GM12878 (cell line): ENCODE results near the gene ZNF668. TPM values are rescaled to one million over a fixed set of nuclear protein-coding genes. Genes with fewer than 3 reads are reported as not detected.
A peak's percentile ranks its signal among the peaks of the same experiment; 100 is the strongest.

Experiments
- BCLAF1 ChIP-seq: fragments of 450-650 bp; IDR thresholded peaks from 2 replicates; pipeline ENCODE4 v1.6.1; 2017; ENCODE audit warnings: antibody characterized with exemption, mild to moderate bottlenecking, moderate library complexity
- BRCA1 ChIP-seq: IDR thresholded peaks from 2 replicates; pipeline ENCODE4 v1.6.1; 2011; ENCODE audit warnings: low read depth, low read length, improper control_type of control experiment
- CEBPZ ChIP-seq: fragments of 150-350 bp; IDR thresholded peaks from 2 replicates; pipeline ENCODE4 v1.6.1; 2016; ENCODE audit warnings: low read depth, low read length
- CREM ChIP-seq: IDR thresholded peaks from 2 replicates; pipeline ENCODE4 v1.6.1; 2014; ENCODE audit warnings: antibody characterized with exemption, low read depth
- E2F4 ChIP-seq: IDR thresholded peaks from 2 replicates; pipeline ENCODE4 v1.6.1; 2012; ENCODE audit warnings: low read depth, low read length, improper control_type of control experiment
- EGR1 ChIP-seq, 2 experiments: IDR thresholded peaks; 1 replicate in 1 of 2; 2 replicates in 1 of 2; pipeline ENCODE4 v1.6.1; 2011 to 2012; ENCODE audit warnings: low read depth in 2 of 2, low read length in 2 of 2, borderline replicate concordance in 1 of 2, mild to moderate bottlenecking in 1 of 2, moderate library complexity in 1 of 2
- FOS ChIP-seq: IDR thresholded peaks from 3 replicates; pipeline ENCODE4 v1.6.1; 2011; ENCODE audit warnings: borderline replicate concordance; ENCODE audit not compliant: insufficient read length; ENCODE audit errors: extremely low read depth
- FOXK2 ChIP-seq: fragments of 450-650 bp; IDR thresholded peaks from 2 replicates; pipeline ENCODE4 v1.6.1; 2017; ENCODE audit warnings: mild to moderate bottlenecking, moderate library complexity
- HCFC1 ChIP-seq: fragments of 150-350 bp; IDR thresholded peaks from 2 replicates; pipeline ENCODE4 v1.6.1; 2014; ENCODE audit warnings: low read length
- HDAC2 ChIP-seq: fragments of 200-600 bp; sonication (generic); IDR thresholded peaks from 2 replicates; pipeline ENCODE4 v1.6.1; 2017
- JUND ChIP-seq: IDR thresholded peaks from 2 replicates; pipeline ENCODE4 v1.6.1; 2012; ENCODE audit warnings: low read depth, mild to moderate bottlenecking, low read length, improper control_type of control experiment, moderate library complexity
- KLF5 ChIP-seq: fragments of 450-650 bp; IDR thresholded peaks from 2 replicates; pipeline ENCODE4 v1.6.1; 2014; ENCODE audit warnings: mild to moderate bottlenecking; ENCODE audit not compliant: partially characterized antibody
- NR2C2 ChIP-seq: IDR thresholded peaks from 2 replicates; pipeline ENCODE4 v1.6.1; 2011; ENCODE audit warnings: borderline replicate concordance, low read depth; ENCODE audit not compliant: control insufficient read depth, insufficient read length
- REST ChIP-seq: IDR thresholded peaks from 2 replicates; pipeline ENCODE4 v1.6.1; 2012; ENCODE audit warnings: mild to moderate bottlenecking, low read depth, low read length
- SIX5 ChIP-seq: IDR thresholded peaks from 2 replicates; pipeline ENCODE4 v1.6.1; 2011; ENCODE audit warnings: mild to moderate bottlenecking, low read depth, low read length, moderate library complexity; ENCODE audit not compliant: severe bottlenecking
- SMAD5 ChIP-seq: IDR thresholded peaks from 2 replicates; pipeline ENCODE4 v1.6.1; 2016; ENCODE audit warnings: antibody characterized with exemption, low read depth
- SREBF1 ChIP-seq: IDR thresholded peaks from 2 replicates; pipeline ENCODE4 v1.6.1; 2012; ENCODE audit warnings: mild to moderate bottlenecking, low read length
- TCF3 ChIP-seq: IDR thresholded peaks from 2 replicates; pipeline ENCODE4 v1.6.1; 2012; ENCODE audit warnings: low read depth, mild to moderate bottlenecking, low read length, borderline replicate concordance; ENCODE audit not compliant: insufficient read depth
- YBX1 ChIP-seq: fragments of 450-650 bp; IDR thresholded peaks from 2 replicates; pipeline ENCODE4 v1.6.1; 2016; ENCODE audit warnings: antibody characterized with exemption
- polyA plus RNA-seq, 11 experiments: library from polyadenylated mRNA; depleted of rRNA in 4 of 11; unstranded in 6 of 11; stranded (reverse) in 5 of 11; fragments of >200 nt; fragmentation: Nextera tagmentation in 4 of 11; fragmentation: Illumina TruSeq in 1 of 11; extraction: Ambion mirVana in 4 of 11; extraction: Trizol in 1 of 11; gene quantifications; 1 replicate in 1 of 11; 2 replicates in 10 of 11; pipeline versions ENCODE4 v1.2.1 to v1.2.3, GENCODE V29; 2011 to 2016; ENCODE audit warnings: inconsistent platforms in 2 of 11, missing spikeins in 2 of 11, low read depth in 1 of 11
- total RNA-seq, 4 experiments: library from RNA; depleted of rRNA in 3 of 4; stranded (reverse); fragments of >200 nt in 3 of 4; fragmentation: Illumina TruSeq in 1 of 4; extraction: Trizol in 1 of 4; gene quantifications; 2 replicates each; pipeline versions ENCODE4 v1.2.1 to v1.2.3, GENCODE V29; 2013 to 2021

The ZNF668 gene
- total and polyA plus RNA-seq, 10 of the 15 experiments (the other 5 are each of a cell fraction or from before 2014, with no cell fraction given) = 0.05 to 20.7 (median 10.0) TPM; not detected in 1

- no peak for TF ChIP-seq CEBPZ
- no peak for TF ChIP-seq JUND
- no peak for TF ChIP-seq BCLAF1
- peak; percentile 52 for TF ChIP-seq KLF5
- TF ChIP-seq FOXK2 = peak; percentile 87
- no peak for TF ChIP-seq FOS
- peak; percentile 70 for TF ChIP-seq E2F4
- TF ChIP-seq BRCA1 = no peak
- peak; percentile 69 for TF ChIP-seq SREBF1
- peak; percentile 73 to 88 for TF ChIP-seq EGR1 (IDR thresholded peaks at IDR 0.05; ENCODE audit: borderline replicate concordance in 1 of 2, low read depth in 2 of 2, low read length in 2 of 2)
- TF ChIP-seq SIX5 = peak; percentile 72
- no peak for TF ChIP-seq YBX1
- peak; percentile 90 for TF ChIP-seq HCFC1
- TF ChIP-seq CREM = peak; percentile 92
- TF ChIP-seq TCF3 = peak; percentile 47; the same call in 1 of the 2 replicates
- TF ChIP-seq NR2C2 = no peak
- TF ChIP-seq REST = 0 out of 2 replicates have a peak, but pooled peaks have one; percentile 6
- TF ChIP-seq HDAC2 = no peak
- TF ChIP-seq SMAD5 = peak; percentile 85; the same call in 1 of the 2 replicates
These were observed at the start of gene ZNF668, which contains the start of gene ZNF646 (continued) for GRCh38 chr16:31073970-31074813.
